Right atrium auricular region (tissue), 2 donors: ENCODE results near the gene CREB3L1. TPM values are rescaled to one million over a fixed set of nuclear protein-coding genes. Genes with fewer than 3 reads are reported as not detected.
A peak's percentile ranks its signal among the peaks of the same experiment; 100 is the strongest.

Source experiments
- DNase-seq: peaks from one replicate; pipeline ENCODE4 v3.0.0-alpha.2; 2019; ENCODE audit warnings: low spot score
- H3K27ac ChIP-seq, 2 donors: fragments of 200-600 bp; sonication (generic); 1 replicate in 1 of 2; 2 replicates in 1 of 2; pipeline ENCODE4 v1.5.1; 2016 to 2019
- H3K27me3 ChIP-seq, 2 donors: fragments of 200-600 bp; sonication (generic); one replicate each; pipeline versions ENCODE4 v1.5.1 to v1.6.0; 2017 to 2019
- H3K36me3 ChIP-seq: fragments of 200-600 bp; sonication (generic); one replicate; pipeline ENCODE4 v1.5.1; 2016
- H3K4me1 ChIP-seq, 2 donors: fragments of 200-600 bp; sonication (generic); one replicate each; pipeline versions ENCODE4 v1.5.1 to v1.6.0; 2017 to 2019
- H3K4me3 ChIP-seq, 2 donors: fragments of 200-600 bp; sonication (generic); 1 replicate in 1 of 2; 2 replicates in 1 of 2; pipeline ENCODE4 v1.5.1; 2017 to 2019; ENCODE audit warnings: mild to moderate bottlenecking in 1 of 2, moderate library complexity in 1 of 2
- H3K9me3 ChIP-seq, 2 donors: fragments of 200-600 bp; sonication (generic); one replicate each; pipeline ENCODE4 v1.5.1; 2019
- total RNA-seq, 2 donors: library from RNA; depleted of rRNA; stranded (reverse); fragments of >200 nt; gene quantifications; one replicate each; pipeline ENCODE4 v1.1.0, GENCODE V29; 2016
- TF ChIP-seq, protein P1 (sequence below), 2 donors: fragments of 200-600 bp; sonication (generic); IDR thresholded peaks; one replicate each; pipeline ENCODE4 v1.5.1; 2019; ENCODE audit warnings: antibody characterized with exemption in 2 of 2

The CREB3L1 gene
- total RNA-seq, 2 donors from 2014 or later: 5.4 to 15.1 TPM

DNA sequence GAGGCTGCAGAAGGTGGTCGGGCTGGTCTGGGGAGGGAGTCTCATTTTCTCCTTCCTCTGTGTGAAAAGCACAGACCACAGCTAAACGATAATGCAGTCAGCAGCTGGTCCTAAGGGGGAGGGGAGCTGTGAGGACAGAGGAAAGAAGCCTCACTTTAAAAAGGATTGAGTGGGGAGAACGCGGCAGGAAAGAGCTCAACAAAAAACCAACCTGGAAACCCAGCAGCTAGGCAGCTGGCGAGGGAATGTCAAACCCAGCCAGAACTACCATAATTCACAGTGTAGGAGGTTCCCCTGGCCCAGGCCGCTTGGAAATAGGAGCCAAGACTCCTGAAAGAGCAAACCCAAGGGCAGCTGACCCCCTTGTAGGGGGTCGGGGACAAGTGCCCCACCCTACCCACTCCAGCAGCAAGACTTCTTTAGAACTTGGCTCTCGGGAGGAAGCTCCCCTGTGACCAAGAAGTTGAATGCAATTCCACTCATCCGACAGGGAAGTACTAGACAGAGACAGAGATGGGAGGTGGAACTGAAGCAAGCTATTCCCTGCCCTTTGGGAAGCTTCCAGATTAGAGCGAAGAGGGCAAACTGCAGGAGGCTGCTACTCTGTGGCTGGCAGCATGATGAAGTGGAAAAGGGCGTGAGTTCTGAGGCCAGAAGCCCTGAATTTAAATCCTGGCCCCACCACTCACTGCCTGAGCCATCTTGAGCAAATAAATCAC, 53.3 kb downstream of the CREB3L1 start:
- H3K9me3 ChIP-seq: no peaks in the 10 kb centered on the region
- TF ChIP-seq, protein P1, sequence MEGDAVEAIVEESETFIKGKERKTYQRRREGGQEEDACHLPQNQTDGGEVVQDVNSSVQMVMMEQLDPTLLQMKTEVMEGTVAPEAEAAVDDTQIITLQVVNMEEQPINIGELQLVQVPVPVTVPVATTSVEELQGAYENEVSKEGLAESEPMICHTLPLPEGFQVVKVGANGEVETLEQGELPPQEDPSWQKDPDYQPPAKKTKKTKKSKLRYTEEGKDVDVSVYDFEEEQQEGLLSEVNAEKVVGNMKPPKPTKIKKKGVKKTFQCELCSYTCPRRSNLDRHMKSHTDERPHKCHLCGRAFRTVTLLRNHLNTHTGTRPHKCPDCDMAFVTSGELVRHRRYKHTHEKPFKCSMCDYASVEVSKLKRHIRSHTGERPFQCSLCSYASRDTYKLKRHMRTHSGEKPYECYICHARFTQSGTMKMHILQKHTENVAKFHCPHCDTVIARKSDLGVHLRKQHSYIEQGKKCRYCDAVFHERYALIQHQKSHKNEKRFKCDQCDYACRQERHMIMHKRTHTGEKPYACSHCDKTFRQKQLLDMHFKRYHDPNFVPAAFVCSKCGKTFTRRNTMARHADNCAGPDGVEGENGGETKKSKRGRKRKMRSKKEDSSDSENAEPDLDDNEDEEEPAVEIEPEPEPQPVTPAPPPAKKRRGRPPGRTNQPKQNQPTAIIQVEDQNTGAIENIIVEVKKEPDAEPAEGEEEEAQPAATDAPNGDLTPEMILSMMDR (IDR thresholded peaks at IDR 0.05): no peak
- DNase-seq: no peak
- H3K36me3 ChIP-seq: no peaks in the 10 kb centered on the region
- peaks cover 0 to 8% of the 10 kb centered on the region in 2 donors for H3K27me3 ChIP-seq
- H3K27ac ChIP-seq: peak overlapping the region; percentile 17 to 38
- H3K4me1 ChIP-seq: peaks cover 0 to 40% of the 10 kb centered on the region in 2 donors
- no peak overlapping the region for H3K4me3 ChIP-seq

DNA sequence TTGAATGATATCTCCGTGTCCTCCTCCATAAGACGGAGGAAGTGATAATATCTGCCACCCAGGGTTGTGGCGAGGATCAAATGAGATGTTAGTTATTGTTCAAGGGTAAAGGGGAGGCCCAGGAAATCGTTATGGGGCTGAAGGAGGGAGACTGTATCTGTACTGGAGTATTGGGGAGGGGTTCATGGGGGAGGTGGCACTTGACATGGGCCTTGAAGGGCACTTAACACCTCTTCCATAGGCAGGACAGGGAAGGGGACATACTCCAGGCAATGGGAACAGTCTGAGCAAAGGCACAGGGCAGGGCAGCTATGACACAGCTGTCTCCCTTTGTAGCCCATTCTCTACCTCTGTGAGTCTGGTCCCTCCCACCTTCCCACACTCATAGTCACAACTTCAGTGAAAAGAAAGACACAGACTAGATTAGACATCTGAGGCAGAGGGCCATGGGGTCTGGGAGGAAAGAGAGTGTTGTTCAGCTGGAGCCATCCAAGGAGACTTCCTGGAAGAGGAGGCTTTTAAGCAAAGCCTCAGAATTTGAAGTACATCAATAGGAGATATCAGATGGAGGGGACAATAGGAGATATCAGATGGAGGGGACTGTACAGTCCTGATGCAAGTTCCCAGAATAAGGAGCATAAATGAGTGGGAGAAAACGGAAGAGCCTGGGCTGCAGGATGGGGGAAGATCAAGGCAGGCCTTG, 54.0 kb downstream of the CREB3L1 start:
- TF ChIP-seq, protein P1 (IDR thresholded peaks at IDR 0.05): no peak
- Histone ChIP-seq H3K36me3 (no peaks in the 10 kb centered on the region), H3K27ac (peak overlapping the region; percentile 17 to 38), H3K4me3 (no peak overlapping the region), H3K4me1 (peaks cover 0 to 46% of the 10 kb centered on the region in 2 donors), H3K9me3 (no peaks in the 10 kb centered on the region), H3K27me3 (peaks cover 0 to 8% of the 10 kb centered on the region in 2 donors)
- DNase-seq: no peak

DNA sequence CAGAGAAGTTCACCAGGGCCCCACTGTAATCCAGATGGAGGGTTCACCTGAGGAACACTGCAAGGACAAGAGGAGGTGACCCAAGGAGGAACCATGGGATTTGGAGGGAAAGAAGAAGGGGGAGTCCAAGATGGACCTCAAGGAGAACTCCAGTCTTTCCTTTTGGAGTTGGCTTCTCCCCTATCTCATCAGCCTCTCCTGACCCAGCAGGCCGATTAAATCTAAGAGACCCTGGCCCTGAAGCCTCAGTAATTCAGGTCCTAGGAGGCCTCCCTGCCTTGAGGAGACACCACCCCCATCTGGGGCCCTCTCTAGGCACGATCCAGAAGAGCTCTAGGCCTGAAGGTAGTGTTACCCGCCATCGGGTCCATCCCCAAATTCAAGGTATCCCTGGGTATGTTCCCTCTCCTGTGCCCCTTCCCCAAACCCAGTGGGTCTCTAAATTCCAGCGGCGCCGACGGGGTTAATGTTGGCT, 54.7 kb downstream of the CREB3L1 start:
- peaks cover 0 to 8% of the 10 kb centered on the region in 2 donors for H3K27me3 ChIP-seq
- peak overlapping the region in 1 of 2 donors; percentile 76 for H3K27ac ChIP-seq
- no peaks in the 10 kb centered on the region for H3K36me3 ChIP-seq
- no peak for DNase-seq
- TF ChIP-seq, protein P1 (IDR thresholded peaks at IDR 0.05): no peak
- peak overlapping the region; percentile 65 to 66 for H3K4me3 ChIP-seq
- H3K4me1 ChIP-seq: peaks cover 0 to 46% of the 10 kb centered on the region in 2 donors
- no peaks in the 10 kb centered on the region for H3K9me3 ChIP-seq

GRCh38 chr11:46332568-46333393, 55.3 kb downstream of the CREB3L1 start:
- Histone ChIP-seq H3K27ac (peak overlapping the region; percentile 63 to 76), H3K9me3 (no peaks in the 10 kb centered on the region), H3K36me3 (no peaks in the 10 kb centered on the region), H3K27me3 (peaks cover 0 to 8% of the 10 kb centered on the region in 2 donors), H3K4me1 (peaks cover 0 to 50% of the 10 kb centered on the region in 2 donors), H3K4me3 (peak overlapping the region; percentile 65 to 66)
- DNase-seq: no peak
- TF ChIP-seq, protein P1 (IDR thresholded peaks at IDR 0.05): no peak

DNA sequence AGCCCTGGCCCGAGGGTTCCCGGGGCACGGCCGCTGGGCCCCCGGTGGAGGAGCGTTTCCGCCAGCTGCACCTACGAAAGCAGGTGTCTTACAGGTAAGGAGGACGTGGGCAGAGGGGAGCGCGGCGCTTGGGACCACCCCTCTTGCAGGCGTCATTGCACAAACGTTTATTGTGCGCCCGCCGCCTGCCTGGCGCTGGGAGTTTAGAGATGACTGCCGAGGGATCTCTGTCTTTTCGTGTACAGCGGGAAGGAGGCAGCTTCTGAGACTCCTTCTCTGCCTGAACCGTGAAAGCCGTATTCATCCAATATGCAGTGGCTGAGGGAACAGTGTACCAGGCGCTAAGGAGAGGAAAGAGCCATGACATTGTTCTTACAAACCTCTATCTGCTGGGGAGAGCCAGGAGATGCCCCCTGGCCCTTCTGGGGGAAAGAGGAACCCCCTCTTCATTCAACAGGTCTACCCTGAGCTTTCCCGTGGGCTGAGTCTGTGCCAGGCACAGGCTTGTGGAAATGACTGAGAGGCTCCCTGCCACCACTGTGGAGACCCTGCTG, 56.0 kb downstream of the CREB3L1 start:
- Histone ChIP-seq H3K27me3 (peaks cover 0 to 8% of the 10 kb centered on the region in 2 donors), H3K36me3 (no peaks in the 10 kb centered on the region), H3K9me3 (no peaks in the 10 kb centered on the region), H3K27ac (peak overlapping the region; percentile 63 to 76), H3K4me3 (peak overlapping the region; percentile 65 to 66), H3K4me1 (peaks cover 0 to 56% of the 10 kb centered on the region in 2 donors)
- no peak for DNase-seq
- TF ChIP-seq, protein P1 (IDR thresholded peaks at IDR 0.05): no peak
